Stimulated activated effector memory CD8-positive, alpha-beta T cell treated with anti-CD3 and anti-CD28 coated beads, Interleukin-12 subunit alpha, Interleukin-12 subunit beta, amount 100 ng/mL, for 72 hours (primary cell): ENCODE results near the gene RGS12.
"Not testable (repeated sequence)": the region's sequence is repeated elsewhere in the genome, so short reads cannot be mapped to it uniquely, and the experiment has no call there.

ENCODE experiments used
- ATAC-seq: fragments of 150-1000 bp; cut with Tn5 transposase; 2 replicates; pipeline ENCODE4 v1.10.0; 2021
- DNase-seq, 2 donors: peaks; one replicate each; pipeline ENCODE4 v3.0.0; 2021 to 2022; ENCODE audit warnings: low spot score in 2 of 2
- H3K27ac Mint-ChIP-seq: one replicate; pipeline ENCODE4 v1.8.0; 2022; ENCODE audit warnings: mild to moderate bottlenecking, mixed read lengths
- H3K36me3 Mint-ChIP-seq: one replicate; pipeline ENCODE4 v1.8.0; 2022; ENCODE audit warnings: mild to moderate bottlenecking, mixed read lengths
- H3K4me1 Mint-ChIP-seq: one replicate; pipeline ENCODE4 v1.8.0; 2022; ENCODE audit warnings: mixed read lengths
- H3K4me3 Mint-ChIP-seq: one replicate; pipeline ENCODE4 v1.8.0; 2022; ENCODE audit warnings: mild to moderate bottlenecking, mixed read lengths
- H3K9me3 Mint-ChIP-seq: one replicate; pipeline ENCODE4 v1.8.0; 2022; ENCODE audit warnings: mixed read lengths

Gene RGS12

DNA sequence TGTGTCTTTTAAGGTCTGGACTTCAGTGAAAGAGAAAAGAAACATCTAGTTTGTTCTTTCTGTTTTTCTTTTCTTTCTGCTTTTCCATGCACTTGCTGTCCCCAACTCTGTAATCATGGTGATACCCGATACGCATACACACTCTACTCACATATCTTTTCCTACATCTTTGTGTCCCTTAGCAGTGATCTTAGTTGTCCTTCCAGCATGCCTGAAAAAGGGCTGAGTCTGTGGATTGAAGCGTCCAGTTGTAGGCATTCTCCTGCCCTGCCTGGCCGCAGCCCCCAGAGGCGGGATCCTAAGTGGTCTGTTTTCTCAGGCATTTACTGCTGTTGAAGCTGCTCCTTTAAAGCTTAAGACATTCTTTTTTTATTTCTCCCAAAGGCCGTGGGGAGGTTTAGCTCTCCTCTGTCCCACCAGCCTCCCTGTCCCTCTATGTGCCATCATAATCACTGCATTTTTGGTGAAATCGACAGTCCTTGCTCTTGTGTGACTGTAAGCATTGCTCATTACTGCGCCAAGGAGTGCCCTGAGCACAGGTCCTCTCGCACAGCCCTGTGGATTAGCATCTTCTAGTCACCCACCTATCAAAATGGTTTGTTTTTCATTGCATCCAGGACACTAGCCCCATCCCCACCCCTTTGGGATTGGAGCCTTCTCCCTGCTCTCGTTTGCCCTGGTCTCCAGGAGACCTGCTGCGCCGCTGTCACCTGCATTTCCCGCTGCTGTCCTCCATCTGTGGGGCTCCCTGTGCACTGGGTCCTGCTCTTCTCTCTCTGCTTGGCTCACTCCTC is 4.4 kb downstream of the RGS12 start:
- Mint-ChIP-seq H3K36me3 (no peaks in the 10 kb centered on the region), H3K9me3 (peaks cover 3% of the 10 kb centered on the region), H3K4me1 (peaks cover 34% of the 10 kb centered on the region), H3K4me3 (no peak overlapping the region), H3K27ac (no peak overlapping the region)
- ATAC-seq (no peak), DNase-seq (no peak)

DNA sequence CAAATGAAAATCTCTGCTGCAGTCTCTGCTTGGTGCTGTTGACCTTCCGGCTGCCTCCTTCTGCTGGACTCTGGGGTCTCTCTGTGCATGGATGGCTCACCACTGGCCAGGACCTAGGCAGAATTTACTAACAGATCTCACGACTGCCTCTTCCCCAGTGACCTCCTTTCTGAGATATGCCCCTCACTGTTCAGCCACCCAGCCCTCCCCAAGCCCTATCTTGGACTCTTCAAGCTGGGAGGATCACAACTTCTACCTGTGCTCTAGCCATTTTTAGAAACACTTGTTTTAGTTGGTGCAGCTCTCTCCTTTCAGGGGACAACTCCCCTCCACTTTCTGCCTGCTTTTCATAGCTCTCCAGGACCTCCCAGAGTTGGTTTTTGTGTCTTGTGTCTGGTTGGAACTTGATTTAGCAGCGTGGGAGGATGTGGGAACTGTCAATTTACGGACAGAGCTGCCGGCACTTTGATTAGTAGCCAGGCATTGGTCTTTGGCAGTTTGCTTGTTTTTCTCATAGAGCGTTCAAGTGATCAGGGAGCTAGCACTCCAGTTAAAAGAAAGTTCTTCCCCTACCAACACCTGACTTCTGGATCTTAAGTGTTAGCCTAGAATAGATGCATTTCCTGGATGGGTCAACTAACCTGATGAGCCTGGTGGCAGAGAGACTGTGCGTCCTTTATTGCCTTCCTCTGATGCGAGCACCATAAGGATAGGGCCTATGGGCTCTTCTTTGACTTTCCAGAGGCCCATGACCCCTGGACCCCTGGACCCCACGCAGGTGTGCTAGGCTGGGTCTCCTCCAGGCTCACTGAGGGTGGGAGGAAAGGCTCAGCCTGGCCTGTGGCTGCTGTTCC is 6.5 kb downstream of the RGS12 start:
- Mint-ChIP-seq H3K4me3 (no peak overlapping the region), H3K9me3 (peaks cover 3% of the 10 kb centered on the region), H3K27ac (no peak overlapping the region), H3K4me1 (peaks cover 40% of the 10 kb centered on the region), H3K36me3 (no peaks in the 10 kb centered on the region)
- ATAC-seq (no peak), DNase-seq (no peak)

DNA sequence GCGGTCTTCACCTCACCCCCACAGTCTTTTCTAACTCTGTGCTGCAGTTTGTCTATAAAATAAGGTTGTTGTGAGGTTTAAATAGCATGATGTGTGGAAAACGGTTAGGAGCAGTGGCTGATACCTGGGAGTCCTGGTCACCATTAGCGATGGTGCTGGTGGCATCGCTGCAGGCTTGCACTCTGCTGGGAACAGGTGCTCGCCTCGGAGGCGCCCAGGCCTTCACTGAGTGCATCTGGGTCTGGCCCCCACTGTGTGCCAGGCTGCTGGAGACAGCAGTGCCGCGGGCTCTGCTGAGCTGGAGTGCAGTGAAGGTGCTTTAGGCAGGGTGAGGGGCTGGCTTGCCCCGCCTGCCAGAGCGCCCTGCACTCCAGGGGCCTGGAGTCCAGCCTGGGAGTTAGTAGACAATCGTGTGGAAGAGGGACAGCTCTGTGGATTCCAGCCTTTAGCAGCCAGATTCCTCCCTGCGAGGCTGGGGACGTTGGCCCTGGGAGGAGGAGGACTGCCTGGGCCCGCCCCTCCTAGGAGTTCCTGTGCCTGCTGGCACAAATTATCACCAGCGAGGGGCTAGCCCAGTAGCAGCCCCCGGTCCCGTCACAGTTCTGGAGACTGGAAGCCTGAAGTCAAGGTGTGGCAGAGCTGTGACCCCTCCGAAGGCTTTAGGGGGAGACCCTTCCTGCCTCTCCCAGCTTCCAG is 7.3 kb downstream of the RGS12 start:
- H3K9me3 Mint-ChIP-seq: peaks cover 3% of the 10 kb centered on the region
- H3K36me3 Mint-ChIP-seq: no peaks in the 10 kb centered on the region
- H3K27ac Mint-ChIP-seq: no peak overlapping the region
- no peak for ATAC-seq
- no peak for DNase-seq
- H3K4me1 Mint-ChIP-seq: peaks cover 36% of the 10 kb centered on the region
- no peak overlapping the region for H3K4me3 Mint-ChIP-seq

DNA sequence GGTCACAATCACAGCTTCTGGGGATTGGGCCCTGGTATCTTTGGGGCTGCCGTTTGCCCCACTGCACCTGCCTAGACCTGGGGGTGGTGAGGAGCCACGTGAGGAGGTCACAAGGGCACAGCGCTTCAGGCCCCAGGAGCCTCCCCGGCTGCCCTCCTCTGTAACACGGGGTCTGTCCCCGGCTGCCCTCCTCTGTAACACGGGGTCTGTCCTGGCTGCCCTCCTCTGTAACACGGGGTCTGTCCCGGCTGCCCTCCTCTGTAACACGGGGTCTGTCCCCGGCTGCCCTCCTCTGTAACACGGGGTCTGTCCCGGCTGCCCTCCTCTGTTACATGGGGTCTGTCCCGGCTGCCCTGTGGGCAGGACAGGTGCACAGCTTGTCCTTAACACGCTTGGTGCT is 8.1 kb downstream of the RGS12 start:
- not testable (repeated sequence) for H3K9me3 Mint-ChIP-seq, ATAC-seq, DNase-seq, H3K36me3 Mint-ChIP-seq
- Mint-ChIP-seq H3K4me3 (peak overlapping the region; percentile 78), H3K4me1 (peaks cover 43% of the 10 kb centered on the region), H3K27ac (peak overlapping the region; percentile 66)

DNA sequence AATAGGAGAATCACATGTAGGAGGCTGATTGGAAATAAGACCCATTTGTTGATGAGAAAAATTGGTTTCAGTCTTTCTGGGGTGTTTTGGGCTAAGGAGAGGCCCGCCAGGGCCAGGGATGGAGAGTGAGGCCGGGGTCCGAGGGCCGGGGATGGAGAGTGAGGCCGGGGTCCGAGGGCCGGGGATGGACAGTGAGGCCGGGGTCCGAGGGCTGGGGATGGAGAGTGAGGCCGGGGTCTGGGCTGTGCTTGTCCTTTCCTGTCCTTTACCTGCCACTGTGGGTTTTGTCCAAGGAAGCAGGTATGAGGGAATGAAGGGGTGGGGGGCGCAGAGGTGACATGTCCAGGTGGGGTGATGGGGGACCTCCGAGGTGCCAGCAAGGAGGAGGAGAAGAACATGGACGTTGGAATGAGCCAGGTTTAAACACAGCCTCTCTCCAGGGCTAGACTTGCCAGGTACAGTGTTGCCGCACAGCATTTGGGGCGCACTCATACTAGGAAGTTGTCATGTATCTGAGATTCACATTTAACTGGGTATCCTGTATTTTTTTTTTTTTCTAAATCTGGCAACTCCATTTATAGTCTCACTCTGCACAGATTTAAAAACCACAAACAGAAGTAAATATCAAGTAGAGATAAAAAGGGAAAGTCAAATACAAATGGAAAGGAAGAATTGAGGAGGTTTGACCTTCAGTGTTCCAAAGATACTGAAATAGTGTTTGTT is 8.8 kb downstream of the RGS12 start:
- H3K36me3 Mint-ChIP-seq: no peaks in the 10 kb centered on the region
- peak overlapping the region; percentile 78 for H3K4me3 Mint-ChIP-seq
- no peak for ATAC-seq
- H3K9me3 Mint-ChIP-seq: peaks cover 3% of the 10 kb centered on the region
- peaks cover 50% of the 10 kb centered on the region for H3K4me1 Mint-ChIP-seq
- H3K27ac Mint-ChIP-seq: peak overlapping the region; percentile 66
- DNase-seq: no peak

DNA sequence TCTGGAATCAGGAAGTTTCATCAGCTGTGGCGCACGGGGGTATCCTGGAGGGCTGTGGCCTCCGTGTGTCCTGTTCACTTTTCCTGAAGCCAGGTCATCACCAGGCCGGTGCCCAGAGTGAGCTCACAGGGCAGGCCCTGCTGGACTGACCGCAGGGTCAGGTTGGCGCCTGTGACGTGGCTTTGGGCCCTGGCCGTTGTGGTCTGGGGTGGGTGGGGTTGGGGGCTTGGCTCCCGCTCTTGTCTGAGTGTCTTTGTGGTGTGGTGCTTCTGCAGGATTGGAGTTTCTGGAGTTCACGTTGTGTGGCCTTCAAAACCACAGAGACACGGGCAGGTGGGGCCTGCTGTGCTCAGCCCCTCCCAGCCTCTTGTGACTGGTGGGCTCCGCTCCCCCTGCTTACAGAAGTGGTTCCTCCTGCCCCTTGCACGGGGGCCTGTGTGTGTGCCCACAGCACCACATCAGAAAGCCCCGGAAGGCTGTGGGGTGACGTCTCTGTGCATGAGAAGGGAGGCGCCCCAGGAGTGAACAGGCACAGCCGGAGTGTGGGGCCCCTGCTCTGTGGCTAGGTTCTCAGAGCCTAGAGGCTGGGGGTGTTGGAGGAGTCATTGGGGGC is 9.5 kb downstream of the RGS12 start:
- H3K4me1 Mint-ChIP-seq: peaks cover 50% of the 10 kb centered on the region
- H3K9me3 Mint-ChIP-seq: peaks cover 3% of the 10 kb centered on the region

DNA sequence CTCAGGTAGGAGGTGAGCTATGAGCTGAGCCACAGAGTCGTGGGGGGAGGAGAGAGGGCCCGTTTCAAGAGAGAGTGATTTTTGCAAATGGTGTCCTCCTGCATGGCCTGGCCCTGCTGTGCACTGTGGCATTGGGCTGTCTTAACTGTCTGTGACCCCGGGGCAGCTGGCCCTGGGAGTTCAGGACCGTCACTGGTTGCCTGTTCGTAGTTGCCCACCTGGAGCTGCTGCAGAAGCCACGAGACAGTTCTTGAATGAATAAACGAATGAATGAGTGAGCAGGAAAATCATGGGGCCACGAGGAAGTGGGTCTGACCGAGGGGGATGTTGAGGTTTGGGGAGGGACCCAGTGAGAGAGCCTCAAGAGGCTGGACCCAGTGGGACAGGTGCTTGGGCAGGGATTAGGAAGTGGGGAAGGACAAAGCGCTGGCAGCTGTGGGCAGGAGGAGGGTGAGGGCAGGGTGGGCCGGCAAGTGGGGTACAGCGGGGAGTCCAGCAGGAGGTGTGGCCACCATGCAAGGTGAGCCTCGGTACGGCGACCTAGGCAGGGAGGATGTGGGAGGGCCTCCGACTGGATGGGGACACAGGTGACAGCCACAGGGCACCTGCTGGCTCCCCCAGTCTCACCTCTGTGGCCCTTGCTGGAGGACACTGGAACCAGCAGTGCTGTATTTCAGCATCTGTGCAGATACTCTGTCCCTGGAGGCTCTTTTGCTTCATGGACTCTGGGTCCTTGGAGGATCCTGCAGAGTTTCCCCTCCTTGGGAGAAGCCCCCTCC is 10.2 kb downstream of the RGS12 start:
- DNase-seq (no peak), ATAC-seq (no peak)
- Mint-ChIP-seq H3K4me3 (peak overlapping the region; percentile 78), H3K36me3 (no peaks in the 10 kb centered on the region), H3K27ac (peak overlapping the region; percentile 91), H3K4me1 (peaks cover 50% of the 10 kb centered on the region), H3K9me3 (no peaks in the 10 kb centered on the region)

More for the DNA sequence above, 9.5 kb downstream of the RGS12 start:
- Mint-ChIP-seq H3K27ac (peak overlapping the region; percentile 91), H3K4me3 (peak overlapping the region; percentile 78), H3K36me3 (no peaks in the 10 kb centered on the region)
- peak; percentile 40 to 75 for DNase-seq
- peak; percentile 92 for ATAC-seq

DNA sequence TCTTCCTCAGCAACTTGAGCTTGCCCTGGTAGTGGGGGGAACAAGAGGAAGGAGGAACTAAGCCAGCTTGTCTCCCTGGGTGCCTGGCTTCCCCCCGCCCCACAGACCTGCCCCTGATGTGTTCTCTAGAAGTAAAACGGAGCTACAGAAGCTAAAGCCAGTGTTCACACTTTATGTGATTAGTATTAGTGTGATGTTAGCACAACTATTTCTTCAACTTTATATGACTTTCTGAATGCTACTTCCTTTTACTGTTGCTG is 10.7 kb downstream of the RGS12 start:
- Mint-ChIP-seq H3K9me3 (no peaks in the 10 kb centered on the region), H3K36me3 (no peaks in the 10 kb centered on the region), H3K27ac (no peak overlapping the region), H3K4me1 (peaks cover 50% of the 10 kb centered on the region), H3K4me3 (peak overlapping the region; percentile 78)
- DNase-seq (no peak), ATAC-seq (no peak)

DNA sequence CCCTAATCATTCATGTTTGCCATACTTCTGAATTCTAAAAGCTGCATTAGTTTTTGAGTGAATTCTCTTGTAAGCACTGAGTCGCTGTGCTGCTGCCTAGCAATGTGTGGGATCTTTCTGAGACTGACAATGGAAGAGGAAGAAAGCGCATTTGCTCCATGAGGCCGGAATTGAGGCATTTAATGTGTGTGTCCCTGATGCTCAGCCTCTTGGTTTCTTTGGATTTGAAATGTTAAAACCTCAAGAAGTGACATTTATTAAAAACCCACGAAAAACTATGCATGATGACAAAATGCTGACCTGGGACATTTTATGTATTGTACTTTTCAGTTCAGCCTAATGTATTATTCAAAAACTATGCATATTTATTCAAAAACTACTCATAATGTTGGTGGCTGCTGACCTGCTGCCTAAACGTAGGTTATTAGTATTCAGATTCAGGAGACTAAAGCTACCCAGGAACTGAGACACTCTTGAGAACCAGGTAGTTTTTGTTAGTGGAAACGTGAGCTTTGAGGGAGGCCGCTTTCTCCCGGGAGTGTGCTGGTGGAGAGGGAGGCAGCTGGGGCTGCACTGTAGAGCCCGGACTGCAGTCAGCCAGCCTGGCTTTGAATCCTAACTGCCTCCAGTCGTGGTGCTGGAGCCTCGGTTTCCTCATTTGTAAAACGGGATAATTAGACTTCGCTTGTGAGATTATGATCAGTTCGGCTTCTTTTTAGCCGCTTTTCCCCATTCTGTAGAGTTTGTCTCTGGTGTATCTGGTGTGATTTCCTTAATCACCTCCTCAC is 11.3 kb downstream of the RGS12 start:
- ATAC-seq (no peak), DNase-seq (no peak)
- Mint-ChIP-seq H3K4me3 (no peak overlapping the region), H3K9me3 (no peaks in the 10 kb centered on the region), H3K27ac (no peak overlapping the region), H3K36me3 (no peaks in the 10 kb centered on the region), H3K4me1 (peaks cover 50% of the 10 kb centered on the region)

DNA sequence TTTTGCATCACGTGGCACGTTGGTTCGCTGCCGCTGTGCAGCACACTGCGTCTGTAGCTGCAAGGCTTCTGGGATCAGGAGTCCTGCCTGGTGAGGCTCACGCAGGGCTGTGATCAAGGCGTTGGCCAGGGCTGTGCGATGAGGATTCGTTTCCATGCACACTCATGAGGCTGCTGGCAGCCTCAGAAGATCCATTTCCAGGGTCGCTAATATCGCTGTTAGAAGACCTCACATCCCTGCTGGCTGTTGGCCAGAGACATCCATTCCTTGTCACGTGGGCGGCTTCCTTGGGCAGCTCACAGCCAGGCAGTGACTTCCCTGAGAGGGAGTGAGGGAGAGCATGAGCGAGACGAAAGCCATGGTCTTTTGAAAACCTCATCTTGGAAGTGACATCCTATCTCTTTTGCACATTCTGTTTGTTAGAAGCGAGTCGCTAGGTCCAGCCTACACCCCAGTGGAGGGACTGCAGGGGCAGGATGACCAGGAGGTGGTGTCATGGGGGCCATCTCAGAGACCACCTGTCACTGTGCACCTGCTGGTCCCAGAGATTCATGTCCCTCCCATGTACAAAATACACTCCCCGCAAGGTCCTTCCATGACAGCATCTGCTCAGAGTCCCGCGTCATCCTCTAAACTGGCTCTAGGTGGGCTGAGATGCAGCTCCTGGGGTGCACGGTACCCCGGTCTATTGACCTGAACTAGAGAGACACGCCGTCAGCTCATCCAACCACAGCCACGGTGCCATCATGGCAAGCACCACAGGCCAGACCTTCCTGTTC is 12.2 kb downstream of the RGS12 start:
- no peak for ATAC-seq
- Mint-ChIP-seq H3K4me1 (peaks cover 50% of the 10 kb centered on the region), H3K27ac (no peak overlapping the region), H3K36me3 (no peaks in the 10 kb centered on the region), H3K9me3 (no peaks in the 10 kb centered on the region), H3K4me3 (no peak overlapping the region)
- no peak for DNase-seq

DNA sequence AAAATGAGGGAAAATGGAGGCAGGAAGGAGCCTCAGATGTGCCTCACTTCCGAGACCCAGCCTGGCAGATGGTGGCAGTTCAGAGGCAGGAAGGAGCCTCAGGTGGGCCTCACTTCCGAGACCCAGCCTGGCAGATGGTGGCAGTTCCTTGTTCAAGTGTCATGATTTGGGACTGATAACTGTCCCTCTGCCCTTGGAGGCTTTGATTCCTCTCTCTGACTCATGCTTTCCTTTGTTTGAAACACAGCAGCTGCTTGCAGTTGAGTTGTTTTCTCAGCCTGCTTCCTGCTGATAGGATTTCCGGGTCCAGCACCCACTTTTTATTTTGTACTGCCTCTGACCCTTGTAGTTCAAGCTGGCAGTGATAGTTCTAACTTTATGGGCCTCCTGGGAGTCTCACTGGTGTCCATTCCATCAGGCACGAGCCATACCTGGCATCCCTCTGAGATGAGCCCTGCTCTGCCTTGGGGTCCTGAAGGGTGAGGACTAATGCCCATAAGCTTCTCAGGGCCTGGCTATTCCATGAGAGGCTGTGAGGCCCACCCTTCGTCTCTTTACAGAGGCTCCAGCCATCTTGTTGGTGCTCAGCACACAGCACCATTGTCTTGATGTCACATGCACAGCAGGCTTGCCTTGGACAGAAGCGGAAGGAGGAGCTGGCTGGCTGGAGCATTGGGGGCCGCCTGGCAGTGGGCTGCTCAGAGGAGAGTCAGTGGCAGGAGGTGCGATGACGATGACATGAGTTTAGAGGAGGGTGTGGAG is 13.0 kb downstream of the RGS12 start:
- no peak overlapping the region for H3K27ac Mint-ChIP-seq
- no peak for ATAC-seq
- H3K4me1 Mint-ChIP-seq: peaks cover 48% of the 10 kb centered on the region
- H3K9me3 Mint-ChIP-seq: no peaks in the 10 kb centered on the region
- H3K36me3 Mint-ChIP-seq: no peaks in the 10 kb centered on the region
- no peak for DNase-seq
- H3K4me3 Mint-ChIP-seq: no peak overlapping the region

DNA sequence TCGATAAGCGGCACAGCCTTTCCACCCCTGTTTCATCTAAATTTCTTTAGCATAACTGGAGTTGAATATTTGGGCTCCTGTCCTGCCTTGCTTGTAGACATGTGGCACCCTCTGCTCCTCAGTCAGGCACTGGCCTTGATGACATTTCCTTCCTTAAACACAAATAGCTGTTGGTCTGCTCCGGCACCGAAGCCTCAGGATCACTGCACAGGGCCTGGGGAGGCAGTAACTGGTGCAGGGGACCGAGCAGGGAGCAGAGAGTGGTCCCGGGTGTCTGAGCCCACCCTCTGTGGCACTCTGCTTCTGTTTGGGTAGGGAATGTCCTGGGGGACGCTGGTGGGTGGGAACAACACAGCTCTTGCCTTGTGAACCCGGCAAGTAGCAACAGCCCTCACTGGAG is 13.6 kb downstream of the RGS12 start:
- ATAC-seq (no peak), DNase-seq (no peak)
- Mint-ChIP-seq H3K9me3 (no peaks in the 10 kb centered on the region), H3K27ac (no peak overlapping the region), H3K4me1 (peaks cover 41% of the 10 kb centered on the region), H3K36me3 (no peaks in the 10 kb centered on the region), H3K4me3 (no peak overlapping the region)
